Right lung (tissue), 5 donors: ENCODE data around the gene NXPH1. TPM values are rescaled to one million over a fixed set of nuclear protein-coding genes. Genes with fewer than 3 reads are reported as not detected.

Source experiments
- DNase-seq, 2 donors: peaks; one replicate each; pipeline ENCODE4 v3.0.0-alpha.2; 2013
- polyA plus RNA-seq, 5 donors: library from polyadenylated mRNA; unstranded; fragments of 120-200 nt; gene quantifications; one replicate each; pipeline versions ENCODE4 v1.2.1 to v1.2.3, GENCODE V29; 2013; ENCODE audit warnings: inconsistent platforms in 1 of 5, low replicate concordance in 1 of 5; ENCODE audit not compliant: insufficient read length in 5 of 5, insufficient read depth in 1 of 5

Gene NXPH1
- polyA plus RNA-seq, 5 donors, result 0.10 TPM; not detected in 4

GRCh38 chr7:8499128-8499527 lies 65.7 kb downstream of the NXPH1 start:
- no peak for DNase-seq

GRCh38 chr7:8500286-8500685 lies 66.9 kb downstream of the NXPH1 start:
- DNase-seq, result no peak

GRCh38 chr7:8507566-8507965 lies 74.2 kb downstream of the NXPH1 start:
- DNase-seq, result no peak

- no peak for DNase-seq
Measured at GRCh38 chr7:8509621-8510020, 76.2 kb downstream of the NXPH1 start.

- DNase-seq, result peak in 1 of 2 donors; percentile 4
Measured at GRCh38 chr7:8511855-8512254, 78.4 kb downstream of the NXPH1 start.

GRCh38 chr7:8514781-8515519 lies 81.5 kb downstream of the NXPH1 start:
- DNase-seq, result no peak

DNA sequence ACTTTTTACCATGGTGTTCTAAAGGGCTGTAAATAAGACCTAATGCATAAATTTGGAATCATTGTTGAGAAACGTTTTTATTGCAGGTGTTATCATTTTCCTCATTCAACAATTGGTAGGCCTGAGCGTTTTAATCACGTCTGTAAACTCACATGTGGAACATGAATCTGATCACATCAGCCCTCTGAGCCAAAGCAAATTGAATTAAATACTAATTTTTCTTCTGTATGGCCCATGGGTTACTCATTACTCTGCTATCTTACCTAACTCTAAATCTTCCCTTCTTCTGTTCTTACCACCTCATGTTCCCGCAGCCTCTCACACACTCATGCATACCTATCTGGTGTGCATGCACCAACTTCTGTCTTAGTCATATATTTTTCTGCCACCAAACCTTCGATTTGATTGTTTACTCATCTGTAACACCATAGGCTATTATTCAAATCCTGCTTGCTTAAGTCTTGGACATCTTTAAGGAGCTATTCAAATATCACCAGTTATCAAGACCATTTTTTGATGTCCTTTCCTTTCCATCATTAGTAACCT lies 82.3 kb downstream of the NXPH1 start:
- no peak for DNase-seq

GRCh38 chr7:8516976-8517375 lies 83.6 kb downstream of the NXPH1 start:
- no peak for DNase-seq

DNA sequence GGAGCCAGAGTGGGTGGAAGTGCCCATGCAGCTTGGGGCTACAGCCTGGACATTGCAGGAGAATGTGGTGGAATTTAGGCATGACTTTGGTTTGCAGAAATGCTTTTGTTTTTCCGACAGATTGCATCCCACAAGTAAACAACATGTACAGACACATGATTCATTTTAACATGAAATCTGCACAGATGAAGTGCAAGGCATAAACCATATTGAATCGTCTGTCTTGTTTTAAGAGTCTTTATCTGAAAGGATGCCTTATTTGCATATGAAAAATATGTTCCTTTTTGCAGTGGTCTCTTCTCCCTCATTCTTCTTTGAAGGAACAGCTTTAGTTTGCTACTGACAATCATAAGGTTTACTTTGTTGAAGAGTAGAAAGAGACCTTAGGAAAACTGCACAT lies 94.9 kb downstream of the NXPH1 start:
- no peak for DNase-seq

DNA sequence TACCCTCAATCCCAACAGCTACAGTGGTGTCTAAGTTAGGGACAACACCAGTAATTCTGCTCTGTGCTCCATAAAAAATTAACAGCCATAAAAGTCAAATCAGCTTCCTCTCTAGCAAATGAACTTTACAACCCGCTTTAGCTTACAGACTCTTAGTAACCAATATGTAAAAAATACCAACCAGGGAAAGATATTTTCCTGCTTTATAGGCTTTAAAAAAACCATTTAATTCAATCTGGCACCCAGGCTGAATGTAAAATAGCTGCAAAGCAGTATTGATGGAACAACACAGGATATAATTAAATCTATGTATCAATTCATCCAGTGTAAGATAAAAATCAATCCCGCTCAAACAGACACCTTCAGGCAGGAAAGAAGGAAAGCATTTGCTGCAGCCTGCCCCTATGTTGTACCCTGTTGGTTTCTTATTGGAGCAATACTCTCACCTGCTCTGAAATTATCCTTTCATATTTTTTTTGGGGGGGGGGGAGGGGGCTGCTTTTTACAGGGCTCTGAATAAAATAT lies 98.6 kb downstream of the NXPH1 start:
- DNase-seq, result no peak

- no peak for DNase-seq
Measured at GRCh38 chr7:8536431-8536830, 103.0 kb downstream of the NXPH1 start.

DNA sequence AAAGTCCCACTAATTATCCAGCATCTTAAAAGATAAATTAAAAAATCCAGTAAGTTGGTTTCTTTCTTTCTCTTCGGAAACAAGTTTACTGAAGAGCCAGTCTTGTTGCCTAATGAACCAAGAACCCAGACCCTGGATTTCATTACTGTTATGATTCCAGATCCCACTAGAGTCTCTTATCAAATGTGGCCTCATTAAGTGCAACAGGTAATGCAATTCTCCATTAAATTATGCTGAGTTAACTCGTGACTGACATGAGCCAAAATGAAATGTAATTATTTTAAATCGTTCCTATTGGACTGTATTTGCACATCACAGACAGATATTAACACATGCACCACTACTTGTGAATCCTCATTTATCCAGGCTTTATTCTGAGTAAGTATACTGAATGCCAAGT lies 115.6 kb downstream of the NXPH1 start:
- DNase-seq, result no peak

- DNase-seq, result no peak
Measured at GRCh38 chr7:8560501-8560900, 127.1 kb downstream of the NXPH1 start.

DNA sequence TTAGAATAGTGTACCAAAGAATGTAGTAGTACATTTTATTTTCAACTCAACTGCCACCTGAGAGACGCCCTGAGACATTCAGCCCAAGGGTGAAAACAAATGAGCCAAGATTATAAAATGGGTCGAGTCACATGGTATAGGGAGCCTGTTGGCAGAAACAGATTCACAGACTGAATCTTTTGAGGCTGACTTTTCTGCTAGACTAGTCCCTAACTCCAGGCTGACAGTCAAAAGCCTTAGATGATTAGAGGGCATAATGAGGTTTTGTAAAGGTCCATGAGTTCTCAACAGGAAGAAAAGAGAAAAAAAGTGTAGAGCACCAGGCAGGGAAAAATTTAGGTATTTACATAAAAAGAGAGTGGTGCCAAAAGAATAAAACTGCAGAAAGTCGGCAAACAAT lies 128.0 kb downstream of the NXPH1 start:
- no peak for DNase-seq

GRCh38 chr7:8564281-8564680 lies 130.9 kb downstream of the NXPH1 start:
- no peak for DNase-seq

- no peak for DNase-seq
Measured at GRCh38 chr7:8566016-8566415, 132.6 kb downstream of the NXPH1 start.

DNA sequence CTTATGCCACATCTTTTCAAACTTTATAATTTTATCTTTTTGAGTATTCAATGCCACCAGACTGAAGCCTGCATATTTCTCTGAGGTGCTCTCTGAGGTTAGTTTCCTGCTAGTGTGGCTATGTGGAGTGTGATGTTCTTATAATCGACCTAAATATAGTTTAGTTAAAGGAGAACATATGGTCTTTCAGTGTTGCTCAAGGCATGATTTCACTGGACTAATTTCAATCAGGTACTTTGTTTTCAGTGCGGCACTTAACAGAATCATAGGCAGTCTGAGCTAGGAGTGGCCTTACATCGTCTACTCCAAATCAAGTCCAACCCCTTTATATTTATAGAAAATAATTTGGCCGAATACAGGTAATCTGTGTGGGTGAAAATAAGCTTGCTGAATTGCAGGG lies 134.2 kb downstream of the NXPH1 start:
- no peak for DNase-seq

DNA sequence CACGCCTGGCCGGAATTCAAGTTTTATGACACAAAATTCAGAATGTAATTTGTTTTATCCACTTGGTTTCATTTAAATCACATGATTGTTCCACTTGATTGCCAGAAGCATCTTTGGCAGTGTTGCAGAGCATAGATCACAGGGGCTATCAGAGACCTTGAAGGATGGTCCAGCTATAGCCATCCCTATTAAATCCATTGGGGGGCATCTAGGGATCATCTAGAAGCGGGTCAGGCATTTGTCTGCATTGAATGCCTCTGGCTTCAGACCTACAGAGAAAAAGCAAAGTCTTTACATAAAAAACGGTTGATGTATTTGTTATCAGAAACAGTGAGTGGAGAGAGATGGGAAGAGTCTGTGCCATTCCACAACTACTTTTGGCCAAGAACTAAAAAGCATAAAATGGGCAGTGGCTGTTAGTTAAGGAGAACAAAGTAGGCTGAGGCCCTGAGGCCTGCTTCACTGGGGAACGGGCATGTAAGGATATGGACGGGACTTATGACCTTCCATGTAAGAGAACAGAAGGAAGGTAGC lies 146.3 kb downstream of the NXPH1 start:
- DNase-seq, result peak in 1 of 2 donors; percentile 36

GRCh38 chr7:8581842-8582241 lies 148.4 kb downstream of the NXPH1 start:
- no peak for DNase-seq

- no peak for DNase-seq
Measured at GRCh38 chr7:8582728-8583127, 149.3 kb downstream of the NXPH1 start.

DNA sequence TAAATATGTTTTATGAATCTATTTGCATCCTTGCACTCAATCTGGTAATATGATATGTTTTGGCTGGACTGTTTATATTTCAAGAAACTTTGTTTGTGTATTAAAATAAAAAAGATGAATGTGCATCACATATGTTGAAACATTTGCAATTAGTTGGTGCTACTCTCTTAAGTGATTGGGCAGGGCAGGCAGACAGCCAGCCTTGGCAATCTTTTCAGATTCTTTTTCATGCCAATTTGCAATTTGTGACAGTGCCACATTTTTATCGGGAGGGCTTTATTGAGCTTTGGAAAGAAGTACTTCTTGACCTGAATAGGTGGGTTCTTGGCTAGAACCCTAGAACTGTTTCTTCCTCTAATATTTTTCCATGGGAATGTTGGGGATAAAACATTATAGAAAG lies 152.2 kb downstream of the NXPH1 start:
- no peak for DNase-seq

GRCh38 chr7:8590225-8590624 lies 156.8 kb downstream of the NXPH1 start:
- DNase-seq, result no peak

DNA sequence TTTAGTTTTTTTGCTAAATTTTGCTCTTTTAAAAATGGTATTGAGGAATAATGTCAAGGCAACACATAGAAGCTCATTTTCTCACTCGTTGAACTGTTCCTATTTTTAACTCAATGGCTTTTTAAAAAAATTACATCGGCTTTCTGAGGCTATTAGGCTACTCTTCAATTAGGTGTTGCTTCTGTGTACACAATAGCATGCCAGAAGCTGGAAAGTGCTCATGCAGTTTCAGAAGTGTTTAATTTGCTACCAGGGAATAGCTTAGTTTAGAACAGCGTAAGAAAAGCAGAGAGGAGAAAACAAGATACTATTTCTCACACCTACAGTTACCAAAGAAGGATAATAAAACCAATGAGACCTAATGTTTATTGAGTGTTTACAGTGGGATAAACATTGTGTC lies 157.4 kb downstream of the NXPH1 start:
- no peak for DNase-seq
